Measurements from ENCODE around the gene ST8SIA1.

- TF ChIP-seq POLR2A (IDR thresholded peaks at IDR 0.05; ENCODE audit: low read length): no peak
- no peak for TF ChIP-seq GATA1 (IDR thresholded peaks at IDR 0.05; ENCODE audit: low read depth, low read length)
Measured at GRCh38 chr12:22333186-22333712, 1.3 kb downstream of the ST8SIA1 start.

Measured in erythroblast (primary cell).